GM18508 (cell line): ENCODE measurements around the gene TPM4.
"Not testable (repeated sequence)": the region's sequence is repeated elsewhere in the genome, so short reads cannot be mapped to it uniquely, and the experiment has no call there.

ENCODE experiments used
- ATAC-seq: cut with Tn5 transposase; IDR thresholded peaks from one replicate; pipeline ENCODE4 v1.9.1; 2021; ENCODE audit warnings: moderate number of reproducible peaks; ENCODE audit not compliant: insufficient read depth, unreplicated experiment

TPM4 gene

DNA sequence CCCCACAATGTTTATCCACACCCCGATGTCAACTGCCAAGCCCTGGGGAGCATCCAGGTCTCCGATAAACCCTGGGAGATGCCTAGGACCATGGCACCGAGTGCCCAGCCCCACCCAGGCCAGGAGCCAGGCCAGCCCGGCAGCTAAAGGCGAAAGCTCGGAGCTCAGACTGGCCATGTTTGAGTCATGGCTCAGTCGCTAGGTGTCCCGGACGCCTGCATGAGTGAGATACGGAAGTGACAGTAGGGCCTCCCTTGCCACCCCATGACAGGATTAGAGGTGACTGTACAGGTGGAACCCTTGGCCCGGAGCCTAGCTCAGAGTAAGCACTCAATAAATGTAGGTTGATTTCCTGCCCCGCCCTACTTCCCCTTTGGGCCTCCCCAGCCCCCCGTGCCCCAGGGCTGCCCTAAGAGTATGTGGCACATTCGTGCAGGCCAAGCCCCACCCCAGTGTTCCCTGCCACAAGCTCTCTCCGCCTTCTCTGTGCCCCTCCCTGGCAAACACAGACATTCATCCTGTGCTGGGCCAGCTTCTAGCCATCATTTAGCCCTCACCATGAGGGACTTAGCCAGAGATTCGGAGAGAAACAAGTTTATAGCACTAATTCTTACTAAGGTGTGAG, 5.8 kb upstream of the TPM4 start:
- ATAC-seq: no peak

DNA sequence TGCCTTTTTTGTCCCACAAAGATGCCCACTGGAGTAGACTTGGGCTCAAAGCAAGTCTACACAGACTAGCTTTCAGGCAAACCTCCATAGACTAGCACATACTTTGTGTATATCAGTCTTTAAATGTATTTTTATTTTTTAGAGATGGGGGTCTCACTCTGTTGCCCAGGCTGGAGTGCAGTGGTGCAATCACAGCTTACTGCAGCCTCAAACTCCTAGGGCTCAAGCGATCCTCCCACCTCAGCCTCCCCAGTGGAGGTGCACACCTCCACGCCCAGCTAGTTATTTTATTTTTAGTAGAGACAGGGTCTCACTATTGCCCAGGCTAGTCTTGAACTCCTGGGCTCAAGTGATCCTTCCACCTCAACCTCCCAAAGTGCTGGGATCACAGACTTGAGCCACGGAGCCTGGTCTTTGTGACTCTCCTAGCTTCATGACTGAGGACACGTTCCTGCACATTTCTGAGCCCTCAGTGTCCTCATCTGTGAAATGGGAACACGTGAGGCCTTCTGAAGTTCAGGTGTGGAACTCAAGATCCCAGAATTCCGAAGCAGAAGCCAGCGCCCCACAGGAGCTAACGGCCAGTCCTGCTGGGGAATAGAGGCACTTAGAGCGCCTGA, 5.1 kb upstream of the TPM4 start:
- ATAC-seq: no peak

DNA sequence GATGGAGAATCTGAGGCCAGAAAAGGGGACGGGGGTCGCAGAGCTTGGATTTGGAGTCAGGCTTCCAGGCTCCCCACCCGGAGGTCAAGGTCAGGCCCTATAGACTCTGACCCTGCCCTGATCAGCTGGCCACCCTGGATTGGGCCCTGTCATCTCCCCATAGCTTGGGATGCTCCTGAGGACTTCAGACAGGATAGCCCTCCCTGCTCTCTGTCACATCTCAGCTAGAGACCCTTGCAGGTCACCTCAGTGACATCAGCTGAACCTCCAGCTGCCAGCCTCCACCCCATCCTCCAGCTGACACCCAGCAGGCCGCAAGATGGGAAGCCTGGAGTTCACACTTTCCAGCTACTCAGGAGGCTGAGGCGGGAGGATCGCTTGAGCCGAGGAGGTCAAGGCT, 2.8 kb upstream of the TPM4 start:
- no peak for ATAC-seq

DNA sequence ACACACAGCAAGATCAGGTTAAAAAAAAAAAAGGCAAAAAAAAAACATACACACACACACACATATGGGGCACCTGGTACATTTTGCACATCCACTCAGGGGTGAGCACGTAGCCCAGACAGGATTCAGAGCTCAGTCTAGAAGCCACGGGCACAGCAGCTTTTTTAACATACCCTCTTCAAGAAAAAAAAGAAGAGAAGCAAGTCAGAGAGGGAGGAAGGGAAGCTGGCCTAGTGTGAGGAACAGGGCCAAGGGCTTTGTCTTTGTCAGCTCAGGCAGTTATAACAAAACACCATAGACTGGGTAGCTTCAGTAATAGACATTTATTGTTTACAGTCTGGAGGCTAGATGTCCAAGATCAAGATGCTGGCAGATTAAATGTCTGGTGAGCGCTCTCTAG, 2.3 kb upstream of the TPM4 start:
- ATAC-seq: no peak

DNA sequence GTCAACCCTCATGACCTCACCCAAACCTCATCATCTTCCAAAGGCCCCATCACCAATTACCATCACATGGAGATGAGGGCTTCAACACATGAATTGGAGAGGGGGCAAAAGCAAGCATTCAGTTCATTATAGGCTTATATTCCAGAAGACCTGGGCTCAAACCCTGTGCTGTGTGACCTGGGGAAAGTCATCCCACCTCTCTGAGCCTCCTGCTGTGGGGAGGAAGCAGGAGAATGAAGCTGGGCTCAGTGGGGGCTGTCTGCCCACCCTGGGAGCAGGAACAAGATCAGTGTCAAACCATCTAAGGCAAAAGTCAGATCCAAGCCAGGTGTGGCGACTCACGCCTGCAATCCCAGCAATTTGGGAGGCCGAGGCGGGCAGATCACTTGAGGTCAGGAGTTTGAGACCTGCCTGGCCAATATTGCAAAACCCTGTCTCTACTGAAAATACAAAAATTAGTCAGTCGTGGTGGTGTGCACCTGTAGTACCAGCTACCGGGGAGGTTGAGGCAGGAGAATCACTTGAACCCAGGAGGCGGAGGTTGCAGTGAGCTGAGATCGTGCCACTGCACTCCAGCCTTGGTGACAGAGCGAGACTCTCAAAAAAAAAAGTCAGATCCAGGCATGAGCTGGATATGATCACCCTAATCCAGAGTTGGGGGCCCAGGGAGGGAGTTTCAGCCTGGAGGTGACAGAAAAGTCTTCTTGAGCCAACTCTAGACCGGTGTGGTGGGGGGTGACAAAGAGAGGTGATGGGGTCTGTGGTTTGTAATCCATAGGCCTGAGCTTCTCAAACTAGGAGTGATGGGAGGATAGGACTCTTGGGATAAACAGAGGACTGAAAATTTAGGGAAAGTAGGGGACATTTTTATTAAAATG, 1.6 kb upstream of the TPM4 start:
- no peak for ATAC-seq

DNA sequence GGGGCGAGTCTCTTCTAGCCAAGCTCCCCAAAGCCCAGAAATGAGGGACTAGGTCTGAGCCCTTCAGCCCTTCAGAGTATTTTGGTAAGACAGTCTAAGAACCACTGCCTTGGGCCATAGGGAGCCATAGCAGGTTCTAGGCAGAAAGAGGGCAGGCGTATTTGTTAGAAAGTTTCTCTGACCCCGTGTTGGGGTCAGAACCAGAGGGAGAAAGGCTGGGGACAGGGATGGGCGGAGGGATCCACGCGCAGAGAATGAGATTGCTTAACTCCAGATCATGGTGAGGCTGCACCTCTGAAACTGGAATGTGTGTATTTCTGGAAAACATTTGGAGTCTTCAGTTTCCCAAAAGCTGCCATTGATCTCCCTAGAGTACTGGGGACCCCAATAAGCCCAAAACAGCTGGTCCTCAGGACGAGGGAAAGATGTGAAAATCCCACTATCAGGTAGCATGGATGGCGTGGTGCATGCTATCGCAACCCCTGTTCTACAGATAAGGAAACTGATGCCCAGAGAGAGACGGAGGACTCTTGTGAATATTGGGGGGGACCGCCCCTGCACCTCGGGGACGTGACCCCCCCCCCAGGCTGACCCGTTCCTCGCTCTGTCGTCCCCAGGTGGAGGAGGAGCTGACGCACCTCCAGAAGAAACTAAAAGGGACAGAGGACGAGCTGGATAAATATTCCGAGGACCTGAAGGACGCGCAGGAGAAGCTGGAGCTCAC, 703 bp upstream of the TPM4 start:
- no peak for ATAC-seq

DNA sequence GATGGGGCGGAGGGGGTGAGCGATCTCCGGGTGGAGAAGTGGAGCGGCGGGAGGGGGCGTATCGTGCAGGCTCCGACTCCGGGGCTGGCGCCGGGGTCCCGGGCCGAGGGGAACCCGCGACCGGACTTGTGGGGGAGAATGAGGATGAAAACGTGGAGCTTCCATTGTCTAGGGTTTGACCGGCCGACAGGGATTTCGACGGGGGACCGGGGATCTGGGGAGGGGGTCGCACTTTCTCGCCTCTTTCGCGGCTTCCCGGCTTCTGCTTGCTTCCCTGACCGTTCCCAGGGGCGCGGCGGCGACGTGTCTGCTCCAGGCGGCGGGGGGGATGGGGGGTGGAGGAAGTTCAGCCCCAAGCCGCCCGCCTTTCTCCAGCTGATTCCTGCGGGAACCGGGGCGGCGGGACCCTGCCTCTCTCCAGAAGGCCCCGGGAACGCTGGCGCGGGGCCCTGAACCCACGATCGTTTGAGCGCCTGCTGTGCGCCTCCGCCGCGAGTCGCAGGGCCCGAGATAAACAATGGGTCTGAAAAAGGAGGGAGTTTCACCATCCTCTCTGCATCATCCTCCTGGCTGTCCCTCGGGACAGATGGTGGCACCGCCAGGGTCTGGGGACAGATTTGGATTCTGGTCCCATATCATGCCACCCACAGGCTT, 790 bp downstream of the TPM4 start:
- ATAC-seq: no peak

DNA sequence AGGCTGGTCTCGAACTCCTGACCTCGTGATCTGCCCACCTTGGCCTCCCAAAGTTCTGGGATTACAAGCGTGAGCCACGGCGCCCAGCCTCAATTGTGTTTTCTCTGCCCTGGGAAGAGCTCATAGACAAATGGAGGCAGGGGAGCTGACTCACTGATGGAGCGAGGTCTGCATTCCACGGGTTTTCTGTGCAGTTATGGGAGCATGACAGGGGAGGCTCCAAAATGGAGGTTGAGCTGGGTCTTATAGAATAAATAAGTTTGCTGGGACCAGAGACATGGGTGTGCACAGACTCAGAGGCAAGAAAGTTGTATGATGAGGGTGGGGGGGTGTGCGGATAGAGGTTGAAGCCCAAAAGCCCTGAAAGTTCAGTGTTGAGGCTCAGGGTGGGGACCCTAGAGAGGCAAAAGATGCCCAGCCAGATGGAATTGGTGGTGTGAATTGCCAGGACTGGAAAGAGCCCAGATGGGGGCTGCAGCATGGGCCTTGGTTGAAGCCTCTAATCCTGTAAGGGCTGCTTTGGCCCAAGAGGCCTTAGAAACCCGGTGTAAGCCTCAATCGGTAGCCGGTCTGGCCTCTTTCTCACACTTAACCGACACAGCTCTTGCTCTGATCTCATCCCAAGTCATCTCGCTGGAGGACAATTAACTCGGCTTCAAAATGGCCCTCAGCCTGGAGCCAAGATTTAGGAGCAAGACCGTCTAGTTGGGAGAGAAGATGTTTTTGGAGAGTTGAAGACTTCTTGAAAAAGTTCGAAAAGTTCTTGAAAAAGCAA, 1.9 kb downstream of the TPM4 start:
- no peak for ATAC-seq

DNA sequence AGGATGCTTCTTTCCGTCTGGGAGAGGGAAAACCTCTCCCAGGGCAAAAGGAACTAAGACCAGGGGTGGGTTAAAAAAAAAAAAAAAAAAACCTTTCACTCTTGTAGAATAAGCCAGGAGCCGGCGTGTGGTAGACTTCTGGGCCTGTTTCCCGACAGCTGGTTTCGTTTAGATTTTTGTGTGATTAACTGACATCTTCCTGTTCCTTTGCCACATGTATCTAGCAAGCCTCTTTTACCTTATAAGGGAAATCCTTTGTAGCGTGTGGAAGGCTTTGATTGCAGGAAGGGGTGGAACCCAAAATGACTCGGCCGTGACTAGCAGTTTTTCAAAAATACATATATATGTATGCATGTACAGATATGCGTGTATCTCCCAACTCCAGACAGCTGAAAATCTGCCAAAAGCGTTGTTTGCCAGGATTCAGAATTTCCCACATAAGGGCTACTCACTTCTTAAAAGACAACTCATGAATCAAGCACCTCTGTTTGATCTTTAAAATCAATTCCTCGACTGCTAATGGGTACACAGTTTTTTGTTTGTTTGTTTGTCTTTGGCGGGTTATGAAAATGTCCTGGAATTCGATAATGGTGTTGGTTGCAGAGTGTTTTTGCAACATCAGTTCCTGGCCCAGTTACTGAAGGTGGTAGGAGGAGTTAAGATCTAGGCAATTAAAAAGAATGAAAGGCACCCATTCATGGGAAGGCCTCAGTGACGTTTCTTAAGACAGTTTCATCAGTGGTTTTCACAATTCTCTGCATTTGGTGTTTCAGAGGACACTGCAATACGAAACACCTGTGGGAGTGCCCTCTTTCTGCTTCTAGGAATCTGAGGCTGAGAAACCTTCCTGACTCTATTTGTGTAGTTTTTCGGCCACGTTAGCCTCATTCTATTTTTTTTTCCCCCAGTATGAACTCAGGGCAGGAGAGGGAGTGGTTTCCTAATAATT, 2.7 kb downstream of the TPM4 start:
- no peak for ATAC-seq

DNA sequence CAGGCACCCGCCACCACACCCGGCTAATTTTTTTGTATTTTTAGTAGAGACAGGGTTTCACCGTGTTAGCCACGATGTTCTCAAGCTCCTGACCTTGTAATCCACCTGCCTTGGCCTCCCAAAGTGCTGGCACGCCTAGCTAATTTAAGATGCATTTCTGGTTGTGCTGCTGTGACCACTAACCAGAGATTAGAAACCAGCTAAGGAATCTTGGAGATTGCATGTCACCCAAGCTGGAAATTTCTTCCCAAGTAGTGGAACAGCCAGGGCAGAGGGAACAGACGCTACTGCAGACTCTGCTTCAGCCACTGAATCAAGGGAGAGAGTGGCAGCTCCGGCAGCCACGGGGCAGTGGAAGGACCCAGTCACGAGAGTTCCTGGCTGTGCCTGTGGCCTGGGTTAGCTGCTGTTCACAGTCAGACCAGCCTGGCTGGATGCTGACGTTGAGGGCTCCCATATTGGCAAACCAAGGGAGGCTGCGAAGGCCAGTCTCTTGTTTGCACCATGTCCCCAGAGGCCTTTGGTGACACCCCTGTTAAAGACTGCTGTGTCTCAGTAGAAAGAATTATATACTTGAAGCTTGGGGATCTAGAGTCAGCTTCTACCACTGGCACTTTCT, 7.9 kb downstream of the TPM4 start:
- ATAC-seq: no peak

DNA sequence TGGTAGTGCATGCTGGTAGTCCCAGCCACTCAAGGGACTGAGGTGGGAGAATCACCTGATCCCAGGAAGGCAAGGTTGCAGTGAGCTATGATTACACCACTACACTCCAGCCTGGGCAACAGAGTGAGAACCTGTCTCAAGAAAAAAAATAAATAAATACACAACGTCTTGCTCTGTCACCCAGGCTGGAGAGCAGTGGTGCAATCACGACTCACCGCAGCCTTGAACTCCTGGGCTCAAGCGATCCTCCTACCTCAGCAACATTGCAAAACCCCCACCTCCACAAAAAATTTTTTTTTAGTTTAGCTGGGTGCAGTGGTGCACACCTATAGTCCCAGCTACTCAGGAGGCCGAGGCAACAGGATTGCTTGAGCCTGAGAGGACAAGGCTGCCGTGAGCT, 8.8 kb downstream of the TPM4 start:
- ATAC-seq: no peak

DNA sequence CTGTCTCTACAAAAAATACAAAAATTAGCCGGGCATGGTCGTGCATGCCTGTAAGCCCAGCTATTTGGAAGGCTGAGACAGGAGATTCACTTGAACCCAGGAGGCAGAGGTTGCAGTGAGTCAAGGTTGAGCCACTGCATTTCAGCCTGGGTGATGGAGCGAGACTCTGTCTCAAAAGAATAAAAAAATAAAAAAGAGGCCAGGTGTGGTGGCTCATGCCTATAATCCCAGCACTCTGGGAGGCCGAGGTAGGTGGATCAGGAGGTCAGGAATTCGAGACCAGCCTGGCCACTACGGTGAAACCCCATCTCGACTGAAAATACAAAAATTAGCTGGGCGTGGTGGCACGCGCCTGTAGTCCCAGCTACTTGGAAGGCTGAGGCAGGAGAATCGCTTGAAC, 11.1 kb downstream of the TPM4 start:
- ATAC-seq: not testable (repeated sequence)

DNA sequence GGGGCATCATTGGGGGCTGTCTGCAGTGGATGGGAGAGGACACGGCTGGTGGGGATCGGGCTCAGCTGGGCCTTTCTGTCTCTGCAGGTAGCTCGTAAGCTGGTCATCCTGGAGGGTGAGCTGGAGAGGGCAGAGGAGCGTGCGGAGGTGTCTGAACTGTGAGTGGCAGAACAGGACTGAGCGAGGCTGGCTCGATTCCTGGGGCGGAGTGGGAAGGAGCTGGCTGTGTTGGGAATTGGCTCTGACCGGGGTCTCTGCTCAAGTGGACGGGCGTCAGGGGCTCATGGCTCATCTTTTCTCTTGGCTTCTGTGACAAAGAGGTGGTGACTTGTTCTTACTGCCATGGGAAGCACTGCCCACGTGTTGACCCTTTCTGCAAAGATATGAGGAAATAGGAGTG, 11.6 kb downstream of the TPM4 start:
- no peak for ATAC-seq

DNA sequence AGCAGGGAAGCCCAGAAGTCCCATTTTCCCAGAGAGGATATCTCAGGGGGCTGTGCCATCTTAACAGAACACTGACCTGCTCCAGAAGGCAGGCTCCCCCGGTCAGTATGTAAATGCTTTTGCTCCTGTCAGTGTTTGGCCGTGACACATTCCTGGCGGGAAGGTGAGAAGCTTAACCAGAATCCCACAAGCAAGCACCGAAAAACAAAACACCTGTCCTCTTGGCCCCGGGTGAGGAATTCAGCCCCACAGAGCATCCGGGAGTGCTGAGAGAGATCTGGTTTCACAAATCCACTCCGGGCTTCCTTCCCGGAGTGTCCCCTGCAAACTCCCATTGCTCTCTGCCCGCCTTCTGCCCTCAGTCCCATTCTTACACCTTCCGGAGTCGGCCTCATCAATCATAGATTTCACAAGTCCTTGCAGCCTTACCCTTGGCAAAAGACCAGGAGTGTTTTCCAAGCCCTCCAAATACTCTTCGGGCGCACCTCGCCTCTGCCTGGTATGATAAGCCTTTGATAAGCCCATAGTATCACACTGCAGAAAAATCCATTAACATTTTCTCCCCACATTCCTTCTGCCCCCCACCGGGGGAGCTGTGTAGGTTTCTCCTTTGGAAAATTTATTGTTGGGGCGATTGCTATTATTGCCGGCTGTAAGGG, 12.2 kb downstream of the TPM4 start:
- no peak for ATAC-seq

DNA sequence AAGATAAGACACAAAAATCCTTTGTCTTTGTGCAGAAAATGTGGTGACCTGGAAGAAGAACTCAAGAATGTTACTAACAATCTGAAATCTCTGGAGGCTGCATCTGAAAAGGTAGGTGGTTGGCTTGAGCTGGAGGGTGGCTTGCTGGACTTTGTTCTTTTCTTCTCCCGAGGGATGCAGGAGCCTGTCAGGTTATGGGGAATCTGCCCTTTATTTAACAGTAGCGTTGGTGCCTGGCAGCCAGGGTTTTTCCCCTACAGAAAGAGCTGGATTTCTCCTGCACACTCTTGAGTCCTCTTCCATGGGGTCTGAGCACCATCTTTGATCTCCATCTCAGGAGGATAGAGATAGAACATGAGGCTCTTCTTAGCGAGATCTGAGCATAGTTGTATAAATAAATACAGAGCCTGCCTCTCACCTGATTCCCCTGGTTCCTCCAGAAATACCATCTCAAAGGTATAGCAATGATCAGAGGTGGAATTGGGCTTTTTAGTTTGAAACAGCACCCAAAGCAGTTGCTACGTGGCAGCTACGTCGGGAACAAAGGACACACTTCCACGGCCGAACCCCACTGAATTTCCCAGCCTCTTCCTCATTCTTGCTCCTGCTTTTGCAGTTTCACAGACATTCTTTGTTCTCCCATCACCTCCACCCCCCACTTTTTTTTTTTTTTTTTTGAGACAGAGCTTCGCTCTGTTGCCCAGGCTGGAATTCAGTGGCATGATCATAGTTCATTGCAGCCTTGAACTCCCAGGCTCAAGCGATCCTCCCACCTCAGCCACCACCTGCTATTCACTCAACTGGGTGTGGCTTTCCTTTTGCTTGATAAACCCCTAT, 12.9 kb downstream of the TPM4 start:
- no peak for ATAC-seq

DNA sequence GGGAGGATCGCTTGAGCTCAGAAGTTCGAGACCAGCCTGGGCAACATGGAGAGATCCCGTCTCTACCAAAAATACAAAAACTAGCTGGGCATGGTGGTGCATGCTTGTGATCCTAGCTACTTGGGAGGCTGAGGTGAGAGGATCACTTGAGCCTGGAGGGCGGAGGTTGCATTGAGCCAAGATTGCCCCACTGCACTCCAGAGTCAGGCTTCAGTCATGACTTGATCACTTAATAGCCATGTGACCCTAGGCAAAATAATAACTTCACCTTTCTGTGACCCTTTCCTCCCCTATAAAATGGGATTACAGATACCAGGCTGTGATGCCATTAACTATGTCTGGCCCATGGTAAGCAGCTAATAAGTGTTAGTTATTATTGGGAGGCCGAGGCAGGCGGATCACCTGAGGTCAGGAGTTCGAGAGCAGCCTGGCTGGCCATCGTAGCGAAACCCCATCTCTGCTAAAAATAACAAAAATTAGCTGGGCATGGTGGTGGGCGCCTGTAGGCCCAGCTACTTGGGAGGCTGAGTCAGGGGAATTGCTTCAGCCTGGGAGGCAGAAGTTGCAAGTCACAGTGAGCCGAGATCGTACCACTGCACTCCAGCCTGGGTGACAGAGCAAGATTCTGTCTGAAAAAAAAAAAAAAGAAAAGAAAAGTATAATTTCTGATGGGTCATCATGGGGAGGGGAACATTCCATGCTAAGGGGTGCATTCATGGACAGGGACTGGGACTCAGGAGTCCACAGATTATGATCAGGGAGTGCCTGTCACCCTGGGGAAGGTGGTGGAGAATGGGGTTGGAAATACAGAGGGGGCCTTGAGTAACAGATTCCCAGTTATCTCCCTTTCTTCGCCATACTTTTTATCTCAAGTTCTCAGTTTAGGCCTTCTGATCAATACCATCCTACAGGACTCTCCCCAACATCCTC, 15.5 kb downstream of the TPM4 start:
- ATAC-seq: no peak
